ENCODE data around the gene TLX2.

- TF ChIP-seq POLR2A (IDR thresholded peaks at IDR 0.05) (no peak), CTCF (IDR thresholded peaks at IDR 0.05) (no peak), POLR2AphosphoS5 (IDR thresholded peaks at IDR 0.05) (no peak), EP300 (IDR thresholded peaks at IDR 0.05) (no peak)
These were observed 48.0 kb downstream of the TLX2 start for GRCh38 chr2:74562126-74562775.
